Right kidney (tissue), 9 donors: ENCODE measurements around the gene ACKR4.
"Not testable (repeated sequence)": the region's sequence is repeated elsewhere in the genome, so short reads cannot be mapped to it uniquely, and the experiment has no call there.

Experiments used
- DNase-seq: peaks from one replicate; pipeline ENCODE4 v3.0.0-alpha.2; 2016
- long read RNA-seq, 8 donors: transcript quantifications; one replicate each; lab custom pipeline, GENCODE V29; 2026

The ACKR4 gene
- long read RNA-seq, donor 1, partial matches to known transcripts = 0 of 3 reads
- long read RNA-seq, donor 1, other reads (novel, unspliced or antisense) = 0 of 3 reads
- long read RNA-seq, donor 2 = 0 reads
- long read RNA-seq, donor 3 = 0 reads
- long read RNA-seq, donor 4, partial matches to known transcripts = 0 of 1 reads
- long read RNA-seq, donor 4, other reads (novel, unspliced or antisense) = 0 of 1 reads
- long read RNA-seq, donor 5 = 0 reads
- long read RNA-seq, donor 6 = 0 reads
- long read RNA-seq, donor 7 = 0 reads
- long read RNA-seq, donor 8 = 0 reads

DNA sequence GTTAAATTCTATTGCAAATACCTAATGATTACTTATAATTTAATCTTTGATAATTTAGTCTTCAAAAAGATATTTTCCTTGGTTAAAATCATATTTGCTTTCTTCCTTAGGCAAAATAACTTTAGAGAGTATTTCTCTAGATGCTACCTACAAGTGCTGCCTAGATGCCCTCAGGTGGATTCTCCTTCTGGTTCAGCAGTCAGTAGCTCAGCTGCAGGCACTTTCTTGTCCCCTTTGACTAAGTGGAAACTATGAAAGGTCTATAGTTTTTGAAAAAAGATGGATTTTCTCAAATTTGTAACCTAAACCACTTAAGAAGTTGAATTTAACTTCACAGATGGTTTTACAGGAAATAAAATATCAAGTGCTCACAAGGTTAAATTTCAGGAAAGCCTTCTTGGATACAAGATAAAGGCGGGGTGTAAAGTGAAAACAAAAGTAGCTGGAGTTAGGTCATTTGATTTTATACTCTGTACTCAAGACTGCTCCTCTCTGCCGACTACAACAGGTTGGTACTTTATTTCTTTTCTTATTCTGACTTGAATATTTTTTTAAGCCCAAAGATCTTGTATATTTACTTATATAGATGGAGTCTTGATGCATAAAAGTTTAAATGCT lies at the start of gene ACKR4:
ACKR4 (plus strand) TSS at position 455 of the 618 bp plus-strand sequence. CDS start 3,128 bp downstream, outside the sequence.
- no peak for DNase-seq

DNA sequence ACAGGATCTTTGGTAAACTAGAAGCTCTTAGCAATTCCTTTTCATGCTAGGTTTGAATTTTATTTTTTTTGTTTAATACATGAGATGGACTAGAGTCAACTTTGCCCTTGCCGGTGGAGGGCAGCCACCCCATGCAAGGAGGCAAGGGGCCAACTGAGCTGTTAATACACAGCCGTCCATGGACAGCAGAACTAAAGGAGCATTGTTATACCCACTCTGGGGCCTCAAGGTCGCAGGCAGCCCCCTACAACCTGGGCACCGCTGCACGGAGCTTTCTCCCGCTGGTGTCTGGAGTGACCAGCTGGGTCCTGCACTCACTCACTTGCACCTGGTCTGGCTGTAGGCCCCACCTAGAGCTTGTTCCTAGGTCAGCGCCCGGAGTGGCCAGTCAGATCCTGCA lies 47.9 kb upstream of the ACKR4 start:
- no peak for DNase-seq

DNA sequence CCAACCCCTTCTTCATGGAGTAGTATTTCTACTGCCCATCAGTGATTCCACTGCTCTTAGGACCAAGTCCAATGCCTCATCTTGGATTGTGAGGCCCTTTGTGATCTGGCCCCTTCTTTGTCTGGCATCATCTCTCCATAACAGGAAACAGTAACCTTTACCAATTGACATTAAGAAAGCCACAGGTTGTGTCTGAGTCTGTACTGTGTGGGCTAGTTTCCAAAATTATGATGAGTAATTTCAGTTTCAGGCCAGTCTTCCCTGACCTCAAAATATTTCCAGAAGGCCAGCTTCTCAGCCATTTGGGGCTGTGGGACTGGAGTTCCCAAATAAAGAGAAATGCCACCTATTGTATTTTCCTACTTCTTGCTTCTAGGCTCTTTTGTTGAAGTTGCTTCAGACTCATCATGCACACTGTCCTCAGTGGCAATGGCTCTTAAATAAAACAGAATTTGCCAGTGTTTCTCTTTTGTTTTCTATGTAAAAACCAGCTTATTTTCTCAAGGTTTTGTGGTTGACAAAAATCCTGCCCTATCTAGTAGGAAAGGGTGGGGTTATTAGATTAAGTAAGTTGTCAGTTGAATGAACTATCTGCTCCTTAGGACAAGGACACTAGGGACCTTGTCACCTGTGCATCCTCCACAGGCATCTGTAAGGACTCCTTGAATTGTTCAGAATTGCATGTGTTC lies 47.0 kb upstream of the ACKR4 start:
- no peak for DNase-seq

DNA sequence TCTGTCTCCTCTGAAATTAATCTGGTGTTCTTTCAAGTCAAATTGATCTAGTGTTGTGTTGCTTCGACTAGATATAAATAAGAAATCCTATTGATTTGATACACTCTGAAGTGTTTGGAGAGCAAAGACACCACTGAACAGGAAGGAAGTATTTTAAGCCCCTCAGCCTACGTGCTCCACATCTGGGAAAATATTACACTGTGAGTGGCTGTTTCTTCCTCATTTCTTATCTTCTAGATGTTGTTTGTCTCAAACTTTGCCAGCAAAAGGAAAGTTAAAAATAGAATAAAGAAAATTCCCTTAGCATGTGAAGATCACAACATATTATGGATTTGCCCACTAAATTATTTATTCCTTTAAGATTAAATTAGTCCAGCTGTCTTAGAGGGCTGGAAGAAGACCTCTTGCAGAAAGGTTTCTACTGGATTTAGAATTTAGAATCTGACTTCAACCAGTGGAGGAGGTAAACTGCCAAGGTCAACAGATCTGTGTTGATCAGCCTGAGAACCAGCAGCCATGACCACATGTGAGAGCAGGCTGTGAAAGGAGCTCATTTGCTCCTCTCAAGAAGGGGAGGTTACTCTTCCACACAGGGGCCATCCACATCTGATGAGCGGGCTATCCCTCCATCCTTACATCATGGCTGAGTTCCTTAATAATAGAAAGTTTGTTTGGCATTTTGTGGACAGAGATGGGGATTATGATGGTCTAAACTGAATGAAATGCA lies 46.3 kb upstream of the ACKR4 start:
- DNase-seq = no peak

DNA sequence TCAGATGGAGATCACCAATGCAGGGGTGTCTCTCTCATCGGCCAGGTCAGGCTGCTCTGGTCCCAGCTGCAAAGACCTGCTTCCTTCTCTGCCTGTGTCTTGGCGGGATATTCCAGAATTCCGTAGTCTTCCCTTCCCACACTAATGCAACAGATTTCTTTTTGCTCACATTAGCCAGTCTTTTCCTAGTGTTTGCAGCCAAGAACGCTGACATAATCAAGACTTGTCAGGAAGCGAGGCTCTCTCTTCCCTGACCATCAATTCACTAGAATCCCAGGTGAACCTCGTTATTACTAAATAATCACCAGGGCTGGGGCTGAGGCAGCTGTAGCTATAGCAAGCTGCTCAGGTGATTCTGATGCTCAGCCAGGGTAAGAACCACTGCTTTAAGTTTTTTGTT lies 43.2 kb upstream of the ACKR4 start:
- no peak for DNase-seq

DNA sequence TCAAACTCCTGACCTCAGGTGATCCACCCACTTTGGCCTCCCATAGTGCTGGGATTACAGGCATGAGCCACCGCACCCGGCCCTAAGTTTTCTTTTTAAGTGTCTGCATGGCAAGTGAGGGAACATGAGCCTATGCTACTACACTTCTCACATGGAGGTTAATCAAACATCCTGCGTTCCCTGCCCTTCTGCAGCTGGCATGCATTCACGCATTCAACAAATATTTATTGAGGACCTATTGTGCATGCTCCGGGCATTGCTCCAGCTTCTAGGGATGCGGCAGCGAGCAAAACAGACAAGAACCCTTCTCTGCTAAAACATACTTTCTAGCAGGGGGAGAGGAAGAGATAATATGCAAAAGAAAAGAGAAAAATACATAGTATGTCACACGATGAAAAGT lies 42.6 kb upstream of the ACKR4 start:
- DNase-seq = no peak

DNA sequence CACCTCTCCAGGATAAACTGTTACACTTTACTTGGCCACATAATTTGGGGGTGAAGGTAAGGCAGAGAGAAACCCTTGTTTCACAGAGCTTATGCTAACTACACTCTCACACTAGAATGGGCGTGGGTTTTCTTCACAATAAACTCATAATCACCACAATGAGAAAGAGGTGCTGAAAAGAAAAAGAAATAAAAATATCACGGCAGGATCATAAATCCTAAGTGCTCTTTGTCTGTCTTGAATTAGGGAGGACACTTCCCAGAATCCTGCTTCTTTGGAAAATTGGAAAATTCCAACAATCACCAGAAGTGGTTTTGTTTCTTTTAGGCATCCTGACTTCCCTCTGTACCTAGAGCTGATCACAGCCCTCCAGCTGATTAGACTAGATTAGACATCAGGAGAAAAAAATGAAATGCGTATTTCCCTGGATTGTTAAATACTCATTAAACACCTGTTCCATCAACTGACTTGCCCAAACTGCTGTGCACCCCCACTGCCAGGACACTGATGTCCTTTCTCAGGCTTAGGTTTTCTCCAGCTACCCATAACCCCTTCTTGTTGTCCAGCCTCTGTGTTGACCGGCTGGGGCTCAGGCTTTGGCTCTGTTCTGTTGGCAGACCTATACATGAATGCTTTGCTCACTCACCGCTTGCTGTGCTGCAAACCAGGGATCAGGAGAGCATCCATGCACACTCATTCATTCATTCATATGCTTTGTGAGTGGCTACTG lies 41.6 kb upstream of the ACKR4 start:
- DNase-seq = no peak

DNA sequence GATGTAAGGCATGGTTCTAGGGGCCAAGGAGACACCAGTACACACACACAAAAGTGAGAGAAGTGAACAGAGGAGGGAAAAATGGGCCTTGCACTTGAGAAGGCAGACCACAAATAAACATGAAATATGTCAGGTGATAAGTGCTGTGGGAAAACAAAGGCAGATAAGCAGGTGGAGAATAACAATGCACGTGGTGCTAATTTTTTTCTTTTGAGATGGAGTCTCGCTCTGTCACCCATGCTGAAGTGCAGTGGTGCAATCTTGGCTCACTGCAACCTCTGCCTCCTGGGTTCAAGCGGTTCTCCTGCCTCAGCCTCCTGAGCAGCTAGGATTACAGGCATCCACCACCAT lies 41.1 kb upstream of the ACKR4 start:
- not testable (repeated sequence) for DNase-seq

DNA sequence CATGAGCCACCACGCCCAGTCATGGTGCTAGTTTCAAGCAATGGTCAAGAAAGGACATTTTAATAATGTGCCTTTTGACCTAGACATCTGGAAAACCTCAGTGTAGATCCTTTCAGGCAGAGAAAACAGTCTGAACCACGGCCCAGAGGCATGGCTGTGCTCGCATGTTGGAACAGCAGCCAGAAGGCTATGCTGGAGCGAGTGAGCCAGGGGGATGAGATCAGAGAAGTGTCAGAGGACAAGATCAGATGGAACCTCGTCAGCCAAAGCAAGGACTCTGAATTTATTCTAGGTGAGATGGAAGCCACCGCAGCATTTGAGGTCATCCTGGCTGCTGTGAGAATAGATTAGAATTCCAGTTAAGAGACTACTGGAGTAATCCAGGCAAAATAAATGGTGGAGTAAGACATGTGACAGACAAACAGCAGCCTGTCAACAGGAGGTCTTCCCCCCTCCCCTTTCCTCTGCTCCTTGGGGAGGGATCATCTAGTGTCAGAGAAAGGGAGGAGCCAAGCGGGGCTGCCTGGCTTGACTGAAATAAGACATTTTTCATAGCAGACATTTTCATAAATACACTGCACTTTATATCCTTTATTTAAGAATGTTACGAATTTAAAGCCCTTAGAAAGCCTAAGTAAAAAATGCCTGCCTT lies 40.4 kb upstream of the ACKR4 start:
- no peak for DNase-seq

DNA sequence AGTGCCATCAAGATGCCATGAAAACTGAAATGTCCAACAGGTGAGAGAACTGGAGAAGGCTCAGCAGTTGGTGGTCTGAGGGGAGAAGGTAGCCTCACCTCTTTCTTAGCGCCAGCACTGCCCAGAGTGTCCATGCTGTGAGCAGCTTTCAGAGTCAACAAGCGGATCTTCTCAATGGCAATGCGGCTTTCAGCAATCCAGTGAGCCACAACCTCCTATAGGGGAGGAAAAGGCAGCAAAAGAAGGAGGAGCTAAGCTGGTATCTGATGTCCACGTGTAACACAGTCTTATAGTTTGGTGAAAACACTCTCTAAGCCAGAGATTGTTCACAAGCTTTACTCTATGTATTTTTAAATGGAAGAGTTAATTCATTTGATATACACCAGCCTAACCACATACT lies 36.1 kb upstream of the ACKR4 start:
- DNase-seq = no peak

DNA sequence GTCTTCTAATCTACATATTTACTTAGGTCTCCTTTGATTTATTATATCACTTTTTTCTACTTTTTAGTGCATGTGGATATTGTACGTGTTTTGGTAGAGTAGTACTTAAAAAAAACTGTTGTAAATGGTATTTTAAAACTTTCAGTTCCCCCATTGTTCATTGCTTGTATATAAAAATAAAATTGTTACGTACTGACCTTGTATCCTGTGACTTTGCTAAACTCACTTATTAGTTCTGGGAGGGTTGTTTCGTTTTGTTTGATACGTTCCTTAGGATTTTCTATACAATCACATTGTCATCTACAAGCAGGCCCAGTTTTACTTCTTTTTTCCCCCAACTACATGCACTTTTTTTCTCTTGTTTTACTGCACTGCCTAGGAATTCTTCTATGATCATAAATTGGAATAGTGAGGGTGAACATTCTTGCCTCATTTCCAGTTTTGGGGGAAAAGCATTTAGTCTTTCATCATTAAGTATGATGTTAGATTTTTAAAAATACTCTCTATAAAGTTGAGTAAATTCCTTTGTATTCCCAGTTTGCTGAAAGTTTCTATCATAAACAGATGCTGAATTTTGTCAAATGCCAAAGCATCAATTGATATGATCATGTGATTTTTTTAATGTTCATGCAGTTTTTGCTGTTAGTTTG lies 33.5 kb upstream of the ACKR4 start:
- no peak for DNase-seq

DNA sequence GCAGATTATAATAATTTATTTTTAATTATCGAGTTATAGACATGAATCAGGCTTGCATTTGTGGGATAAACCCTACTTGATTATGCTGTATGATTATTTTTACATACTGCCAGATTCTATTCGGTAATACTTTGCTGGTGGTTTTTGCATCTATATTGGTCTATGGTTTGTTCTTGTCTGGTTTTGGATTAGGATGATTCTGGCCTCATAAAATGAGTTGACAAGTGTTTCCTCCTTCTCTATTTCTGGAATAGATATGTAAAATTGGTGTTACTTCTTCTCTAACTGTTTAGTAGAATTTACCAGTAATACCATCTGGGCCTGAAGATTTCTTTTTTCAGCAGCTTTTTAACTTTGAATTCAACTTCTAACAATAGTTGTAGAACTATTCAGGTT lies 33.0 kb upstream of the ACKR4 start:
- no peak for DNase-seq

DNA sequence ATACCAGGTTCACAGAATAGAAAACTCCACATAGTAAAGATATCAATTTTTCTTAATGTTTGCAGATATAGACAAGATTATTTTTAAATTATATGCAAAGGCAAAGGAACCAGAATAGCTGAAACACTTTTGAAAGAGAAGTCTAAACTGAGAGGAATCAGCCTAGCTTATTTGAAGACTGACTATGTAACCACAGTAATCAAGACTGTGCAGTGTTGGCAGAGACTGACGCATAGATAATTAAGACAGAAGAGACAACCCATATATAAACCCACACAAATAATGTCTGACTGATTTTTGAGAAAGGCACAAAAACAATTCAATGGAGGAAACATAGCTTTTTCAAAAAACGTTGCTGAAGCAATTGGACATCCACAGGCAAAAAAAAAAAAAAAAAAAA lies 28.6 kb upstream of the ACKR4 start:
- no peak for DNase-seq

DNA sequence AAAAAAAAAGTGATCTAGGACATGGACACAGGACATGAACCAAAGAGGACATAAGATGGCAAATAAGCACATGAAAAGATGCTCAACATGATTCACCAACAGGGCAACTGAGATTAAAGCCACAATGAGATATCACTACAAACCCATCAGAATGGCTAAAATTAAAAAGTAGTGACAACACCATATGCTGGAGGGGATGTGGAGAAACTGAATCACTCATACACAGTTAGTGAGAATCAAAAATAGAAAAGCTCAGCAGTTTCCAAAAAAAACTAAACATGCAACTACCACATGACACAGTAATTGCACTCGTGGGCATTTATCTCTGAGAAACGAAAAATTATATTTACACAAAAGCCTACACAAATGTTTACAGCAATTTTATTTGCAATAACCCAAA lies 27.9 kb upstream of the ACKR4 start:
- DNase-seq = no peak

DNA sequence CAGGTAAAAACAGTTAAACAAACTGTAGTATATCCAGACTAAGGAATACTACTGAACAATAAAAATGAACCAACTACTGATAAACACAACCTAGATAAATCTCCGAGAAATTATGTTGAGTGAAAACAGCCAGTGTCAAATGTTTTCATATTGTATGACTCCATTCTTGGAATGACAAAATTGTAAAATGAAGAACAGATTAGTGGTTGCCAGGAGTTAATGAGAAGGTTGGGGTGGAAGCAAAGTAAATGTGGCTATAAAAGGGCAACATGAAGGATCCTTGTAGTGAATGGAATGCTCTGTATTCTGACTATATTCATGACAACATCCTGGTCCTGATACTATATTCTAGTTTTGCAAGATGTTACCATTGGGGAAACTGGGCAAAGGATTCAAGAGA lies 27.5 kb upstream of the ACKR4 start:
- DNase-seq = no peak

DNA sequence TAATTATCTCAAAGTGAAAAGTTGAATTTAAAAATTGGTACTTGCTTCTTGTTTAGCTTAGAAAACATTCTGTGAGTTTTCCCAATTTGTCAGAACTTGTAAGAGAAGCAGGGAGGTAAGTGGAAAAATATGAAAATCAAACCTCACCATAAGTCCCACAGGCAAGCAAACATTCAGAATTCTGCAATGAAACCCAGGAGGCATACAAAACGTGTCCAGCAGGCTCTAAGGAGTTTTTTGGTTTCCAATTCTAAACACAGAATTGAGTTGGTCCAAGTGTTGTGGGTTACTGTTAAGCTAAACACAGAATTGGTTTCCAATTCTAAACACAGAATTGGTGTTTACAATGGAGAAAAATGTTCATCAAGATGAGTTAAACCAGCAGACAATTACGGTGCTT lies 27.1 kb upstream of the ACKR4 start:
- DNase-seq = no peak

DNA sequence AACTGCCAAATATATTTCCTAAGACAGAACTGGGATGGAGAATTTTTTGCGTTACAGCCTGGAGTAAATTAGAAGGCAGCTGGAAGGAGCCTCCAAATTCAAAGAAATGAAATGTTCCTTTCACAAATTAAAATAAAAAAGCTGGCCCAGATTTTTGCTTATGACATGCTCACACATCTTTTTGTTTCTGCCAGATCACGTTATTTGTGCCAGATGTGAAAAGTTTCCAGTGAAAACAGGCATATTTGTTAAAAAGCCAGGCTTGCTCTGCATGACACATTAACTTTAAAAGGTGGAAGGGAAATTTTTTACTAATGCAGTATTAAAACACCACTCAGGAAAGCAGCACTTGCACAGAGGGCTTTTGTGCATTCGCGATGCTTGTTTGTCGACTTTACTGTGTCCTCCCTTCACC lies 23.3 kb upstream of the ACKR4 start:
- DNase-seq = no peak

DNA sequence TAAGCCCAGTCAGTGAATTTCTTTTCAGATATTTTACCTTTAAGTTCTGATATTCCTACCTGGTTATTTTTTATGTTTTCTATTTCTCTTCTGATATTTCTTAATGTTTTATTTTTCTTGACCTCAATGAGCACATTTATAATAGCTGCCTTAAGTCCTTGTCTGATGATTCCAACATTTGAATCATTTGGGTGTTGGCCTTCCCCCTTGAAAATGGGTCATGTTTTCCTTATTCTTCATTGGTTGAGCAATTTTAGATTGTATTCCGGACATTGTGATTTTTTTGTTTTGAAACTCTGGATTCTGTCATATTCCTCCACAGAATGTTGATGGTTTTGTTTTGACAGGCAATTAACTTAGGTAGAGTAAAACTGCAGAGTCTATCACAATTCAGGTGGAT lies 9.7 kb upstream of the ACKR4 start:
- no peak for DNase-seq

DNA sequence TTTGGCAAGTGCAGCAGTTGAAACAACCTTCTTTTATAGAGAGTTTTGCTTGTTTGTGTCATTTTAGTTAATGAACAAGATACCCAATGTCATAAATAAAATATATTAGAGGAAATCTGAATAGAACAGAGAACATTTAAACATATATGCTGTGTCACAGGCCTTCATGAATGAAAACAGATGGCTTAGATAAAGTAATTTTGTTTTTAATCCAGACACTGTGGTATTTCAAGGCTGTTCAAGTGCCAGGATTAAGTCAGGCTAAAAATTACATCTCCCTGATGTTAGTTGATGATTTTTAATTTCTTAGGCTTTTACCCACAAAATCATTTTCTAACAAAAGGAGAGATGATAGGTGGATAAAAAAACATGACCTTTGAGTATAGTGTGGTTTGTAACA lies 4.9 kb upstream of the ACKR4 start:
- no peak for DNase-seq

DNA sequence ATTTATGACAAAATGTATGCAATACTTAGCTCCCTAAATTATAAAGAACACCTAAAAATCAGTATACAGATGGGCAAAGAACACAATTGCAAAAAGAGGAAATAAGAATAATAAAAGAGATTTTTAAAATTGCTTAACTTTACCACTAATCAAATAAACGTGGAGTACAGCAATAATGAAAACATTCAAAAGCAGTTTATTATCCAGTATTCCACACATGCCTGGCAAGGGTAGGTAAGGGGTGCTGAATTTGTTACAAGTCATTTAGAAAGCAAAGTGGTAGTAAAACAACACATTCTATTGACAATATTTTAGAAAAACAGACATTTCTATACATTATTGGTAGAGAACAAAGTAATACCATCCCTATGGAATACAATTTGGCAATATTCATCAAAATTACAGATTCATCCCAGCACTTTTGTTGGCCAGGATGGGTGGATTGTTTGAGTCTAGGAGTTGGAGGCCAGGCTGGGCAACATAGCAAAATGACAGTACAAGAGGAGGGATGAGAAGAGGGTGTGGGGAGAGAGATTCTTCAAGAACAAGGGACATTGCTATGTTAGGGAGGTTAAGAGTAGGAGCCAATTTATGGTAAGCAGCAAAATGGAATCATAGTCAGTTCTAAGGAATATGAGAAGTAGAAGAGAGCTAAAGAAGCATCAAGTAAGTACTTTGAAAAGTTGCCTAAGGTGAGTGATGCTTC lies 3.7 kb upstream of the ACKR4 start:
- no peak for DNase-seq

DNA sequence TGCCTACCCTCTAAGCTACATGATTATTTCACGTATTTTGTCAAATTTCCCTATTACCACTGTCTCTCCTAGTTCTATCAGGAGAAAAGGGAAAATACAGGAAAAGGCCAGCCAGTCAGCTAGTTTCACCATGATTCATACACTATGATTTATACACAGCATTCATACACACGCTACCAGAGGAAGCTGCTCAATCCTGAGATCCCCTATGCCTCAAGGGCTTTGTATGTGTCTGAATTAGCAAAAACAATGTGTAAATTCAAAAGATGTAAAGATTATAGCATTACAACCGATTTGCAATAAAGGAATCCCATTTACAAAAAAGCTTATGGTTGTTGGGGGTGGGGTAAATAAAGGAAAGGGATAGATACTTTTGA lies 3.1 kb upstream of the ACKR4 start:
- no peak for DNase-seq
